GM20000 (cell line): ENCODE data around the gene FSD1.

Experiments
- DNase-seq: peaks from one replicate; pipeline ENCODE4 v3.0.0; 2012; ENCODE audit warnings: low spot score
- TF ChIP-seq, protein P1 (sequence below): IDR thresholded peaks from 2 replicates; pipeline ENCODE4 v1.5.1; 2012; ENCODE audit warnings: mild to moderate bottlenecking, control low read depth; ENCODE audit errors: extremely low read depth, missing control alignments

Gene FSD1

GRCh38 chr19:4300589-4300988, 3.8 kb upstream of the FSD1 start:
- TF ChIP-seq, protein P1, sequence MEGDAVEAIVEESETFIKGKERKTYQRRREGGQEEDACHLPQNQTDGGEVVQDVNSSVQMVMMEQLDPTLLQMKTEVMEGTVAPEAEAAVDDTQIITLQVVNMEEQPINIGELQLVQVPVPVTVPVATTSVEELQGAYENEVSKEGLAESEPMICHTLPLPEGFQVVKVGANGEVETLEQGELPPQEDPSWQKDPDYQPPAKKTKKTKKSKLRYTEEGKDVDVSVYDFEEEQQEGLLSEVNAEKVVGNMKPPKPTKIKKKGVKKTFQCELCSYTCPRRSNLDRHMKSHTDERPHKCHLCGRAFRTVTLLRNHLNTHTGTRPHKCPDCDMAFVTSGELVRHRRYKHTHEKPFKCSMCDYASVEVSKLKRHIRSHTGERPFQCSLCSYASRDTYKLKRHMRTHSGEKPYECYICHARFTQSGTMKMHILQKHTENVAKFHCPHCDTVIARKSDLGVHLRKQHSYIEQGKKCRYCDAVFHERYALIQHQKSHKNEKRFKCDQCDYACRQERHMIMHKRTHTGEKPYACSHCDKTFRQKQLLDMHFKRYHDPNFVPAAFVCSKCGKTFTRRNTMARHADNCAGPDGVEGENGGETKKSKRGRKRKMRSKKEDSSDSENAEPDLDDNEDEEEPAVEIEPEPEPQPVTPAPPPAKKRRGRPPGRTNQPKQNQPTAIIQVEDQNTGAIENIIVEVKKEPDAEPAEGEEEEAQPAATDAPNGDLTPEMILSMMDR = no peak
- no peak for DNase-seq

DNA sequence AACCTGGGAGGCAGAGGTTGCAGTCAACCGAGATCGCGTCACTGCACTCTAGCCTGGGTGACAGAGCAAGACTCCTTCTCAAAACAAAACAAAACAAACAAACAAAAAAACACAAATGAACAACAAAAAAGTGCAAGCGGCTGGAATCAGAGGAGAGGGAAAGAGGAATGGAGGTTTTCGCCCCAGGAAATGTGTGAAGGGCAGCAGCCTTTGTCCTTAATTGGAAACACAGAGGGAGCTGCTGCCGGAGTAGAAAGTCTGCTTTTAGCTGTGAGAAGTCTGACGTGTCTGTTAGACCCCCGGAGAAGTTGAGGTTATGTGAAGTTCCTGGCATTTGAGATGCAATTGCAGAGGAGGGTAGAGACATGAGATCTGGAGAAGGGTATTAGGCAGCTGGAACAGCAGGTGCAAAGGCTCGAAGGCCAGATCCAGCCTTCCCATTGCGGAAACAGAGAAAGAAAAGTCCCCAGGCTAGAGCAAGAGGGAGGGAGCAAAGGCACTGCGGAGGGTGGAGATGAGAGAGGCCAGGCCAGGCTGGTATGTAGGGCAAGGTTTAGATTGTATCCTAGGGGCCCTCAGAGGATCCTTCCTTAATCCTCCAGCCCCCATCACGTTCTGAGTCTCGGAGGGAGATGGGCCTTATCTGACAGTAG, 2.7 kb upstream of the FSD1 start:
- no peak for DNase-seq
- TF ChIP-seq, protein P1 = no peak

- DNase-seq = no peak
- TF ChIP-seq, protein P1 = no peak
Measured at GRCh38 chr19:4302243-4302640, 2.2 kb upstream of the FSD1 start, which contains the start of gene TMIGD2. TSS of gene TMIGD2 (minus strand) at chr19:4302389. CDS start at chr19:4302385, 4 bp downstream.

GRCh38 chr19:4303819-4304537, 420 bp upstream of the FSD1 start:
- TF ChIP-seq, protein P1 = no peak

DNA sequence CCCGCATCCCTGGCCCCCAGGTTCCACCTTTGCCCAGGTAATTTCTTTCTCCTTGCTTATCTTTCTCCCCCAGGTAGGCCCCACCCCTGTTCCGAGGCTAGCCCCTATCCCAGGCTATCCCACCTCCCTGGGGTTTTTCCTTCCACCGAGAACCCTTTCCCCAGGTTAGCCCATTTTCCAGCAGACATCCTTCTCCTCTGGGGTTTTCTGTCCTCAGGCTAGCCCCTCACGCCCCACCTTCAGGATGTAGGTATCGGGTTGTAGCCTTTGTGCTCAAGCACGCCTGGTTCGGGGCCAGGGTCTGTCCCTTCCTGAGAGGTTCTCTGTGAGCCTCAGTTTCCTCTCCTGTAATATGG, 837 bp downstream of the FSD1 start:
- TF ChIP-seq, protein P1 = no peak
- no peak for DNase-seq

More at GRCh38 chr19:4303819-4304537, 420 bp upstream of the FSD1 start:
- DNase-seq = no peak

DNA sequence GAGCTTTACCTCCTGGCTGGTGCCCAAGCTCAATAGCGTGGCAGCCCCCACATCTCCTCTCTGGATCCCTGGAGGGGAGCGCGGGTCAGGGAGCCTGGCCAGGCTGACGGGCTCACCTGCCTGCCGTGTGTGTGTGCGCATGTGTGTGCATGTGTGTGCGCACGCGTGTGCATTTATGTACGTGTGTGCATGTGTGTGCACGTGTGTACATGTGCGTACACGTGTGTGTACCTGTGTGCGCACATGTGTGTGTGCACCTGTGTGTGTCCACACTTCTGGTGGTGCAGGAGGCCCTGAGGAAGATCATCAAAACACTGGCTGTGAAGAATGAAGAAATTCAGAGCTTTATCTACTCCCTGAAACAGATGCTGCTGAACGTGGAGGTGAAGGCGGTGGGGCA, 1.3 kb downstream of the FSD1 start:
- DNase-seq = no peak
- TF ChIP-seq, protein P1 = no peak
